Erythroblast (primary cell): Measurements from ENCODE around the gene SLC25A47.

ENCODE experiments used
- GATA1 ChIP-seq: IDR thresholded peaks from 2 replicates; pipeline ENCODE4 v1.6.1; 2011; ENCODE audit warnings: low read depth, mild to moderate bottlenecking, control low read depth, low read length, moderate library complexity
- POLR2A ChIP-seq: IDR thresholded peaks from 2 replicates; pipeline ENCODE4 v1.6.1; 2011; ENCODE audit warnings: mild to moderate bottlenecking, low read length

DNA sequence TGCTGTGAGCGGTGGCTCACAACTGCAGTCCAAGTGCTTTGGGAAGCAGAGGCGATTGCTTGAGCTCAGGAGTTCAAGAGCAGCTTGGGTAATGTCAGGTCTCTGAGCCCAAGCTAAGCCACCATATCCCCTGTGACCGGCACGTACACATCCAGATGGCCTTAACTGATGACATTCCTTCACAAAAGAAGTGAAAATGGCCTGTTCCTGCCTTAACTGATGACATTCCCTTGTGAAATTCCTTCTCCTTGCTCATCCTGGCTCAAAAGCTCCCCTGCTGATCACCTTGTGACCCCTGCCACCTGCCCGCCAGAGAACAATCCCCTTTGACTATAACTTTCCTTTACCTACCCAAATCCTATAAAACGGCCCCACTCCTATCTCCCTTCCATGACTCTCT lies 48.6 kb downstream of the SLC25A47 start:
- TF ChIP-seq POLR2A (no peak), GATA1 (no peak)
